Measurements from ENCODE around the gene TNFRSF4.

TNFRSF4 gene

DNA sequence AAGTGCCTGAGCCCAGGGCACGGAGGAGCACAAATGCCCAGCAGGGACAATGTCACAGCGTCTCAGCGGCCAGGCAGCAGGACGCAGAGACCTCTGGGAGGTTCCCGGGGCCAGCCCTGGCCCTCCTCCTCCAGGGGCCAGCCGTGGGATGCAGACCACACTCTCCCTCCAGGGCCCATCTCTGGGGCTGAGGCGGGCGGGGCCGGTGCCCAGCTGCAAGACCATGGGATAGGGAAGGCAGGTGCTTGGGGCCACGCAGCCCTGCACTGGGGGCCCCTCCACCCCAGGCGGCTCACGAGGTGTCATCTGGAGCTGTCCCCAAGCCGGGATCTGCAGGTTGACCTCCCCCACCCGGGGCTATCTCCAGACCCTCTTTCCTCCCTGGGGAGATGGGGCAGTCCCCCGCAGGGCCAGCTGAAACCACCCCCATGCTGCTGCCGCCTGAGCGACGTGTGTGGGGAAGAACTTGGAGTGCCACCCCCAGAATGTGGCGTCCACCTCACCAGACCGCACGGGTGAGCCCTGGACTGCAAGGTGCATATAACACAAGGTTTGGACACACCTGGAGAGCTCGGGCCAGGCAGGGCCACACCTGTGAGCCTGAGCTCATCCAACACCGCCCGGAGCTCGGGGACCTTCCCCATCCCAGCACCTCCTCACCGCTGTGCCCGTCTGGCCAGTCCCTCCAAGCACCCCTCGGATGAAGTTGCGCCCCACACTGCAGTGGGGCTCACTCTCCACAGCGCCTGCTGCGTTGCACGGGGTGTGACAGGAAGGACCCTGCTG is 44.3 kb downstream of the TNFRSF4 start:
- no peak for DNase-seq (ENCODE audit: low read depth)

DNA sequence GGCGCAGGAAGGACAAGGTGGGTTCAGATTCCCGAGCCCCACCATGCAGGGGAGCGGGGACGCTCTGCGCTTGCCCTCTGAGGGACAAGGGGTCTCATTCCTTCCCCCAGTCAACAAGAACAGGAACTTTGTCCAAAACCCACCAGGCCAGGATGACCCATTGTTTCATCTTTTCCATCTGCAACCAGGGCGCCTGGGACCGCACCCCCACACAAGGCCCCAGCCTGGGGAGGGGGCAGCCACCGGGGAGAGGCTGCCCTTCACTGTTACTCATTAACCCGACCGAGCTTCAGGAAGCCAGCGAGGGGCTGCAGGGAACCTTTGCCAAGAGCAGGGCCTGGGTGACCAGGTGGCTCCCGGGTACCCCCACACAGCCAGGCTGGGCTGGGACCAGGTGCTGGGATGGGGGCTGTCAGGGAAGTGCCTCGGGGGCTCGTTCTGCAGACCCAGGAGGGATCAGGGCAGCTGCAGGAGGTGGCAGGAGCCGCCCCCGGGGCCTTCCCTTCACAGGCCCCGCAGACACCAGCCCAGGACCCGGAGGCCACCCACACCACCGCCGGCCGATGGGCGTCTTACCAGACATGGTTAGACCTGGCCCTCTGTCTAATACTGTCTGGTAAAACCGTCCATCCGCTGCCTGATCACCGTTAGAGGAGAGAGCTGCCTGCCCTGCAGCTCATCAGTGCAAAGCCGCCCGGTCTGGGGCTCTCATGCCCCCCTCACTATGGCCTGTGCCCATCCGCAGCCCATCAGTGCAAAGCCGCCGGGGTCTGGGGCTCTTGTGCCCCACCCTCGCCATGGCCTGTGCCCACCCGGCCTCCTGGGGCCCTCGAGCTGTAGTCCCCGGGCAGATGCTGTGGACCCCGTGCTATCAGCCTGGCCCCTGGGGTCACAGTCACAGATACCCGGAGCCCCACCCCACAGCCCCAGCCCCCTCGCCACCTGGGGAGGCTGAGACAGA is 45.2 kb downstream of the TNFRSF4 start:
- DNase-seq (ENCODE audit: low read depth) = no peak

DNA sequence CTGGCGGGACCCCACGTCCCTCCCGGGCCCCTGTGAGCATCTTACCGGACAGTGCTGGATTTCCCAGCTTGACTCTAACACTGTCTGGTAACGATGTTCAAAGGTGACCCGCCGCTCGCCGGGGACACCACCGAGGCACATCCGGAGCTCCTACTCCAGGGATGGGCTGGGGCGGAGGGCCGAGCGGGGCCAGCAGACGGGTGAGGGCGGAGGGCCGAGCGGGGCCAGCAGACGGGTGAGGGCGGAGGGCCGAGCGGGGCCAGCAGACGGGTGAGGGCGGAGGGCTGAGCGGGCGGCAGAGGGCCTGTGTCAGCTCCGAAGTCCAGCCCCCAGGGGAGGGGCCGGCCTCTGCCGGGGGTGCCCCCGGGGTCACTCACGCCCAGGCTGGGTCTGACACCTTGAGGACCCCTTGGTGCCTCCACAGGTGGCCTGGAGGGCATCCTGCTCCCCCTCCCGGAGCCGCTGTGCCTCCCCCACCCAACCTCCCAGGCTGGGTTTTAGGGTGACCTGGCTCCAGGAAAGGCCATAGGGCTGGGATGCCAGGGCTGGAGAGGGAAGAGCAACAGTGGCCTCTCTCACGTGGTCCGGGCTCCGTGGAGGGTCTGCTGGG is 46.0 kb downstream of the TNFRSF4 start:
- DNase-seq (ENCODE audit: low read depth) = no peak

DNA sequence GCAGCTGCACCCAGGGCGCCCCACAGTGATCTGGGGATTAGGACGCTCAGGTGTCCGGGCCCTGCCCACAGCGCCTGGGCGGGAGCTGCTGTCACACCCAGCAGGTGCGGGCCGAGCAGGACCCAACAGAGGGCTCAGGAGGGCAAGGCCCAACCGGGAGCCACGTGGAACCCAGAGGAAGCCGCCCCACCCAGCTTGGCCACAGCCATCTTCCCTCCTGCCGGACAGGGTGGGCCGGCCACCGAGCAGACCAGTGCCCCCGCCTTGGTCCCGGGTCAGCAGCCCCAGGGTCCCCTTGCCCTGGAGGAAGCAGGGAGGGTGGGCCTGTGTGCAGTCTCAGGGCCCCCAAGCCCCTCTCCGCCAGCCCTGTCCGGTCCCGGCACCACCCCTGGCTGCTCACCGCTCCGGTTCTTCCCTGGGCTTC is 46.5 kb downstream of the TNFRSF4 start:
- DNase-seq (ENCODE audit: low read depth) = no peak

DNA sequence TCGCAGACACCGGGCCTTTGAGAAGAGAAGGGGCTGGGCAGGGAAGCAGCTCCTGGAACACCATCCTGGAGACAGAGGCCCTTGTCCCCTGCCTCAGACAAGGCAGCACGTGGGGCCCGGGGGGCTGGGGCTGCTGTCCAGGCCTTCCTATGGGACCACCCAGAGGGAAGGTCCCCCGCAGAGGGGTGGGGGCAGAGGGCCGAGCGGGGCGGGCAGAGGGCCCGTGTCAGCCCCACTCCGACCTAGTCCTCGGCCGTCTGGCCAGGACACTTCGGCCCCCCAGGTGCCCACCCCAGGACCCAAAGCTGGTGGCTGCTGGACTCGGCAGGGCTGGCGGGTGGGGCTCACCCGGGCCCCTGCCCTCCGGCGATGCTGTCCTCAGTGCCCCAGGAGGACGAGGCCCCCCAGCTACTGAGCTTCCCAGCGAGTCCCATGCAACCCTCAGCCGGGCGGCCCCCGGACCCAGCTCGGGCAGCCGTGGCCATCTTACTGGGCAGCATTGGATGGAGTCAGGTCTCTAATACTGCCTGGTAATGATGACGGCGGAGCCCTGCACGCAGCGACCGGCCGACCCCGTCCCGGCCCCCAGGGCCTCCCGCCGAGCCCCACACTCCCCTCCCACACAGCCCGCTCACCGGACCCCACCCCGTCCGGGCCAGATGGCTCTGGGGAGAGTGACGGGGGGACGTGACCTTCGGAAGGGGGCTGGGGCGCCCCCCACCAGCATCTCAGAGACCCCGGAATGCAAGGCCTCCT is 47.1 kb downstream of the TNFRSF4 start:
- DNase-seq (ENCODE audit: low read depth) = no peak

DNA sequence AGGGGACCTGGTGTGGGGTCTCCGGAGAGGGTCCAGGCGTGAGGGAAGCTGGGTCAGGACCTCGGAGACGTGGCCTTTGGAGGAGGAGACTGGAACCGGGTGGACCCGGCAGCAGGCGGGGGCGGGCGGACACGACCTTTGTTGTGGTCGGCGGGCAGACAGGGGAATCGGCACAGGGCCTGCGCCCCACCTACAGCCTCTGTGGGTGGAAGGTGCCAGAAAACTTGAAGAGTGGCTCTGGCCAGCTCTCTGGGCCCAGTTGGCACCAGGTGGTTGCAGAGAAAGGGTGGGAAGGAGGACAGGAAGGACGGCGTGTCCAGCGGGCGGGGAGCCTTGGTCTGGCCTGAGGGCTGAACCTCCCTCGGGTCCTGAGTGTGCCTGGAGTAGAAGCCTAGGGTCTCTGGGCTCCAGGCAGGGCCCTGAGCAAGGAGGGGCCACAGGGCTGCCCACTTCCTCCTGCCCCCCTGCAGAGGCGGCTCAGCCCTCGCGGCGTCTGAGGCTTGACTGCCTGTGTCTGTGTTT is 48.0 kb downstream of the TNFRSF4 start:
- DNase-seq (ENCODE audit: low read depth) = no peak

DNA sequence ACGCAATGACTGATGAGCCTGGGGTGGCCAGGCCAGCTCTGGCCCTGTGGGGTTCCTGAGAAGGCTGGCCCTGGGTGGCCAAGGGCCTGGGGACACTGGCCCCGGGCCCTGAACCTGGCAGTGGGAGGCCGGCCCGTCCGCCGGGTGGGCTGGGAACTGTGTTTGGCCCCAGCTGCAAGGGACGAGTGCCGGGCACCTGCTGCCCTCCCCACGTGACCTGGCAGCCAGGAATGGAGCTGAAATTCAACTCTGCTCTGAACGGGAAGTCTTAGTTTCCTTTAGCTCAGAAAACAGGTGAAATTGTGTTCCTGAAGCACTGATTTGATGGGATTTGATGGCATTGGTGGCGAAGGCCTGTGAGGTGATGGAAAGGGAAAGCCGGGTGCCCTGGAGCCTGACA is 48.5 kb downstream of the TNFRSF4 start:
- DNase-seq (ENCODE audit: low read depth) = no peak

DNA sequence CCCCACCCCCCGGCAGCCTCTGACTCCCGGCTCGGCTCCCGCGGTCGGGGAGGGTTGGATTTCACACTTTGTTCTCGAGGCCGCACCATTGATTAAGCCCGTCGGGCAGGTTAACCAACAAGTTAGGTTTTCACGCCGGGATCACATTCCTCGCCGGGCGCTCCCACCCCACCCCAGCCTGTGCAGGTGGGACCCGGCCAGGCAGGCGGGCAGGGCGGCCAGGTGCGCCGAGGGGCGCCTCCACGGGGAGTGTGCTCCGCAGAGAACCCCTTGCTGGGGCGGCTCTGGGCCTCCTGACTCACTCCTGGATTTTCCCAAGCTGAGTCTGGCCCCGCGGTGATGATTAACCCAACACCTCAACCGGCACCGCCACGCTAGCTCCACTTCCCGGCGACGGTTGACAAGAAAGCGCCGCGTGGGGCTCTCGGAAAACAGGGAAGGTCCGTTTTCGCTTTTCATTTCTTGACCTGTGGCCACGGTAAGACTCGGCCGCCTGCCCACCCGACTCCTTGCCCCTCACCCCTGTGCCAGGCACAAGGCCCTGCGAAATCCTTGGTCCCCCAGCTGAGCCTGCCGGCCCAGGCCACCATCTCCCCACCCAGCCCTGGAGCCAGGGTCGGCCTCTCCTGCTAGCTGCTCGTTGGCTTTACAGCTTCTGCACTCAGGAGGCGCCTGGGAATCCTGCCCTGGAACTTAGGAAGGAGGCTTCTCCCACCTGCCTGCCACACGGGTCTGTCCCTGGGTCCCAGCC is 49.1 kb downstream of the TNFRSF4 start:
- DNase-seq (ENCODE audit: low read depth) = no peak

DNA sequence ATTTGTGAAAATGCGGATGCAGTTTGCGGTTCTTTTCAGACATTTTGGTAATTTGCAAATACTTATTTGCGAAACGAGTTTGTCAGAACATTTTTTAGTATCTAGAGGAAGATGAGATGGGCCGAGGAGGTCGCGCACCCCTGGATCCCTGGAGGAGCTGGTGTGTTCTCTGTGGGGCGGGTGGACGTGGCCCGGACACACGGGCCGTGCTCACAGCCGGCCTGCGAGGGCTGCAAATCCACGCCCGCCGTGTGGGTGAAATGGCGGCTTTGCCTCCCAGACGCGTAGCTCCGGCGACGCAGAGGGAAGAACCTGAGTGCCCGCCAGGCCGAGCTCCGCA is 49.6 kb downstream of the TNFRSF4 start:
- DNase-seq (ENCODE audit: low read depth) = no peak

DNA sequence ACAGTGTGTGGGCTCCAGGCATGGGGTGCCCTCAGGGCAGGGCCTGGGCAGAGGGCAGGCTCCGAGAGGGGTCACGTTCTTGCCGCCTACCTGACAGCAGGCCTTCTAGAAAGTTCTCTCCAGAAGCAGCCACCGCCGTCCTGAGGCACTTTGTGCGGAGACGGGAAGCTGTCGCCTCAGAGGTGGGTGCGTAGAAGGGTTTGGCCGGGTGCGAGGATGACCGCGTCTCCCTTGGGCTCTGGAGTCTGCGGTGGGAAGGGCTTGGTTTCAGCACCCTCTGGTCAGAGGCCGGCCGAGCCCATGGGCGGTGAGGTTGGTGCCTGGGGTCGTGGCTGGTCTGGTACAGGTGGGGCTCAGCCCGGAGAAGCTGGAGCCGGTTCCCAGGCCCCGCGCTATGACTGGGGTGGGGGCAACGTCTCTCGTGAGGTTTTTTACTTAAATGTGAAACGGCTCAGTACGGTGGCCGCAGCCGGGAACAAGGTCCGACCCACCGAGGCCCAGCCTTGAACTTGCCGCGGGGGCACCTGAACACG is 50.3 kb downstream of the TNFRSF4 start:
- DNase-seq (ENCODE audit: low read depth) = no peak

DNA sequence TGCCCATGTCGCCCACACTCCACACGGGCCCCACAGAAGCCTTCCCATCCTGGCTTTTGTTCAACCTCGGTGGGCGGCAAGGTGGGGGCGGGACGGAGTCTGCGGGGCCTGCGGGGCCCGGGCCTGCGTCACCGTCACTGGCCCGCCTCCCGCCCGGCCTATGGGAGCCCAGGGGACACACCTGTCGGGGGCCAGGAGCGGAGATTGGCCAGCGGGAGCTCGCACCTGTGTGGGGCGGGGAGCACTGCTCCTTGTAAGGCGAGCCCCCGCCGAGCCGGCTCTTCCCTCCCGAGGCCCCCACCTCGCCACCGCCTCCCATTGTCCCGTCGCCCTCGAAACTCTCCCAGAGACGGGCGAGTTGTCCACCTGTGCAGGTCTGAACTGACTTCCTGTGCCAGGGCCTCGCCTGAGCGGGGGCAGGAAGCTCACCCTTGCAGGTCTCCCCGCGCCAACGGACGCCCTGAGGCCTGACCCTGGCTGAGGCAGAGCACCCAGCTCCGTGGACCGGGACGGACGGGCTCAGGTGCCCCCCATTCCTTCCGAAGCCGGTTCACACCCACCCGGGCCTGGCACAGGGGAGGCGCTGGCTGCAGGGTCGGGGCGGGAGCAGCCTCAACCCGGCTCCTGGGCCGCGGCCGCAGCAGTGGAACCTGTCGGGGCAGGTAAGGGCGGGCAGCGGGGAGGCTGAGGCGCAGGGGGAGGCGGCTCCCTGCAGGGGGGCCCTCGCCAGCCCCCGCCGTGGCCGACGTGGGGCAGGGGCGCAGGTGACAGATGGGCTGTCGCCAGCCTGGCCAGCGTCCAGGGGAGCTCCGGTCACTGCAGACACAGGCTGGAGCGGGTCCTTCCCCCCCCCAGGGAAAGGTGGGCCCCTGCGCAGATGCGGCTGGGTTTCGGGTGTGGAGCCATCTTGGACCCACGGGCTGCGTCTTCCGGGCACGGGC is 51.1 kb downstream of the TNFRSF4 start:
- DNase-seq (ENCODE audit: low read depth) = no peak

DNA sequence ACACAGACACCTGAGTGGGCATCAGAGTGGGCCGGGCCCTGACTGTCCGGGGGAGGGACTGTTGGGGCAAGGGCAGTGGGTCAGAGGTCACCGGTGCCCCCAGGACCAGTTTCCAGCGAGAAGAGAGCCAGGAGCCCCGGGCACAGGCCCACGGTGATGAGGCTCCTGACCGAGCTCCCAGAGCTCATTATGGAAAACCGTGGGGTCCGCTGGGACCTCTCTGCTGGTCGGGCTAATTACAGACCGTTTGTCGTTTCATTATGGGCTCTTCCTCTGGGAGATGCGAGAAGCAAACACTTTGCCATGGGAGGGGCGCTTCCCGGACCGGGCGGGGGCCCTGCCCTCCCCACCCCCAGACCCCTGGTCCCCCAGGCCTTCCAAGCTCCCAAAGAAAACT is 52.3 kb downstream of the TNFRSF4 start:
- DNase-seq (ENCODE audit: low read depth) = no peak

Measured in HS-5 (cell line).